GM21619 (cell line): Measurements from ENCODE around the gene TBC1D5.
"Not testable (repeated sequence)": the region's sequence is repeated elsewhere in the genome, so short reads cannot be mapped to it uniquely, and the experiment has no call there.

Experiments
- ATAC-seq: cut with Tn5 transposase; IDR thresholded peaks from one replicate; pipeline ENCODE4 v1.9.1; 2021; ENCODE audit not compliant: unreplicated experiment

The TBC1D5 gene

GRCh38 chr3:17552351-17552750, 190.1 kb downstream of the TBC1D5 start:
- ATAC-seq: no peak

DNA sequence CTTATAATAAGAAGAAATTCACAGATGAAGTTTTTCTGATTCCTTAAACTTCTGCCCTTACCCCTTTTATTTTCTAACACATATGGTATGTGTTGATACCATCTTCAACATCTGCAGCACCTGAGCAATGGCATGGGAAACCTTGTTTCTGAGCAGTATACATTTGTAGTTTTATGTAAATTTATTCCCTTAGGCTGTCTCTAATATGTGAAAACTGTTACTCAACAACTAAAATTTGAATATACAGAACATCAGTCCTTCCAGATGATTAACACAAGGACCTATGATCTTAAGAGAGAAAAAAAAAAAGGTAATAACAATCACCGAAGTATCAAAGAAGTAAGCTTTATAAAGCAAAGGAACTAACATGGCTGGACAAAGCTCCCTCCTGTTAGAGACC, 190.5 kb downstream of the TBC1D5 start:
- no peak for ATAC-seq

DNA sequence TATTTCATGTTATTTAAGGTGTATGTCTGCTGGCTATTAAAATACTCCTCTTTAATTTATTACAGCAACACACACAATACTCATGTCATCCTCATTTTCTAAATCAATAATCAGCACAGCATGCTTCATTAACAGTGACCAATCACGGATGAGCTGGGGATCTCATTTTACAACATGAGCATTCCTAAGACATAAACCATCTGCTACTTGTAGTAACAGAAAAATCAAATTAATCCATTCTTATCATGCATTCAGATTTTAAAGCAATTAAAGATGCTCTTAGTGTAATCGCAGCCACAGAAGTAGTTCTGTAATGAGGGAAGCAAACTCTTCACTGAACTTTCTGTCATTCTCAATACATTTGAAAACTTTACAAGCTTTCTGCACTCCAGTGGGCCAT, 191.1 kb downstream of the TBC1D5 start:
- ATAC-seq: no peak

- ATAC-seq: no peak
Observed at GRCh38 chr3:17550624-17551023, 191.8 kb downstream of the TBC1D5 start.

- no peak for ATAC-seq
Observed at GRCh38 chr3:17546500-17547255, 195.8 kb downstream of the TBC1D5 start.

DNA sequence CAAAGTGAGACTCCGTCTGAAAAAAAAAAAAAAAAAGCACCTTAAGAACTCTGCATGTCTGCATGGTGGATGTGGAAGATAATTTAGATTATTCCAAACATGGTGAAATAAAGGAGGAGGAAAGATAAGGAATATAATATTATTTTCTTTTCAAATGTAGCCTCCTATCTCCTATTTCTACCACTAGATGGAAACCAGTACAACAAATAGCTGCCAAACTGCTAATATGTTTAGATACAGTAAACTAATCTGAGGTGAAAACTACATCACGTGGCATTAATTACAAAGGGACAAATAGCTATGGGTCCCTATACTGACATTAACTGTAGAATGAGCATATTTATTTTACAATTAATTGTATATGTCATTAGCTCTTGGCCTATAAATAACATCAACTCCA, 197.8 kb downstream of the TBC1D5 start:
- ATAC-seq: no peak

- no peak for ATAC-seq
Observed at GRCh38 chr3:17542591-17542990, 199.8 kb downstream of the TBC1D5 start.

DNA sequence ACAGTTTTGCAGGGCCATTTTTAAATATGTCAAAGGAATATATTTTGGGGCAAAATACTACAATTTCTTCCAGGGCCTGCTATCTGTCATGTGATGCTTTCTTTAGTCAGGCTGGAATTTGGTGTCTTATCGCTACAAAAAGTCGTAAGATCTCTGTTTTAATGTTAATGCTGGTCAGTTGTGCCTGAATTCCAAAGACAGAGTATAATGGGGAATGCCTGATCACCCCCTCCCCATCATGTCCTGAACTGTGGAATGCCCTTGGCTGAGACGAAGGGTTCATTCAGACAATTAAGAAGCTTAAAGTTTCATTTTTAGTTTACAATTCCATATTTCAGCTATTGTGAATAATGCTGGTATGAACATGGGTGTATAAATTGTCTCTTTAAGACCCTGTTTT, 203.0 kb downstream of the TBC1D5 start:
- no peak for ATAC-seq

- ATAC-seq: no peak
Observed at GRCh38 chr3:17535274-17535673, 207.2 kb downstream of the TBC1D5 start.

- not testable (repeated sequence) for ATAC-seq
Observed at GRCh38 chr3:17532446-17532845, 210.0 kb downstream of the TBC1D5 start.

GRCh38 chr3:17529677-17530076, 212.8 kb downstream of the TBC1D5 start:
- no peak for ATAC-seq

DNA sequence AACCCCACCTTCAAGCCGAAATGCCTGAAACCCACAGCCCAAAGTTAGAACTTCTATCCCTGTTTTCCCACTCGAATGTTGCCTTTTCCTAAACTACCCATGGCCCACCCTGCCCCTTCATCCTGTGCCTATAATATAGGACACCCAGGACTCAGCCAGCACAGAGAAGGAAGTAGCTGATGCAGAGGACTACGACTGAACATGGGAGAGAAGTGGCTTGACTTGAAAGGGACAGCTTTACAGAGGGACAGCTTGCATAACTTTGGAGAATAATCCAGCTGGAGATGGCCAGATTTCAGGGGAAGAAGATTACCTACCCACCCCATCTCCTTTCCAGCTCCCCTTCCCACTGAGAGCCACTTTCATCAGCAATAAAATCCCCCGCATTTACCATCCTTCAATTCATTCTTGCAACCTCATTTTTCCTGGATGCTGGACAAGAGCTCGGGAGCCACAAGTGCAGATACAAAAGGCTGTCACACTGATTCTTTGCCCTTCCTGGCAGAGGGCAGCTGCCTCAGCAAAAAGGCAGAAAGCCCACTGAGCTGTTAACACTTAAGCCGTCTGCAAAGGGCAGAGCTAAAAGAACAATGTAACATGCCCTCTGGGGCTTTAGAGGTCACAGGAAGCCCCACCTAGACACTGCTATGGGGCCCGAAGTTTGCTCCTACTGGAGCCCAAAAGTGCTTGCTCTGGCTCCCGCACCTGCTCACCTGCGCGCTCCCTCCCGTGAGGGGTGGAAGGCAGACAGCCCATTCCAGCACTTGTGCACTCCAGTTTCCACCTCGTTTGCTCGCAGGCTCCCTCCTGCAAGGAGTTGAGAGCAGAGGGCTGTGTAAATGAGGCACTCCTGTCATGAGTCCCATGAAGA, 224.0 kb downstream of the TBC1D5 start:
- ATAC-seq: no peak

GRCh38 chr3:17515445-17516234, 226.8 kb downstream of the TBC1D5 start:
- ATAC-seq: no peak

DNA sequence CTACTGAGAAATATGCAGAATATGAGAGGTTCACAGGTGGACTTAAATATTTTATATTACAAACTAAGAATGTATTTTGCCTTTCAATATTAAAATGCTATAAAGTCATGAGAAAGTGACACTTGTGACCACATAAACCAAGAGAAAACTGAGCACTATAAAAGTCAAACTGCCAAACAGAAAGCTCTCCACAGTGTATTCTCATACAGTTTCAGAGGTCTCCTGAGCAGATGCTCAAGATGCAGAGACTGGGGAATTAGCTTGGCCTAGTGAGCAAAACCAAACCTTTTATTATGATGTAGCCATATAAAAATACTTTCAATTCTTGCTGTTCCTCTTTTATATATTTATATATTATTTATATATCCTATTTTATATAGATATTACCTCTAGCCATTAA, 227.8 kb downstream of the TBC1D5 start:
- peak; percentile 57 for ATAC-seq

GRCh38 chr3:17510265-17510664, 232.2 kb downstream of the TBC1D5 start:
- ATAC-seq: no peak

- ATAC-seq: no peak
Observed at GRCh38 chr3:17508180-17508752, 234.2 kb downstream of the TBC1D5 start.

GRCh38 chr3:17507480-17507879, 235.0 kb downstream of the TBC1D5 start:
- no peak for ATAC-seq

DNA sequence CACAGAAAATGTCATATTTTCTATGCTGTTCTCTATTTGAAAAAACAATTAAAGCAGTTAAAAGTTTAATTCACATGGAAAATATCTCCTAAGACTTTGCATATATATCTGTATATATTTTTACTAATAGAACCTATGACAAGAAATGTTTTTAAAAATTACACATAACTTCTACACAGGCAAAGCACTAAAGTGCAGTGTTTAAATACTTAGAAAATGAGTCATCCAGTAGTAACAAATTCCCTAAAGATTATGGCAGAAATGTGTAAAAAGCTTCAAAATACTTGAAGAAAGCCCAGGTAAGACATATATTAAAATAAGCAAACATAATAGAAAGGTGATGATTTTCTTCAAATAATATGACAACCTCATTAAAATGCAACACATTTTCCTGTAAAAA, 236.6 kb downstream of the TBC1D5 start:
- ATAC-seq: no peak

DNA sequence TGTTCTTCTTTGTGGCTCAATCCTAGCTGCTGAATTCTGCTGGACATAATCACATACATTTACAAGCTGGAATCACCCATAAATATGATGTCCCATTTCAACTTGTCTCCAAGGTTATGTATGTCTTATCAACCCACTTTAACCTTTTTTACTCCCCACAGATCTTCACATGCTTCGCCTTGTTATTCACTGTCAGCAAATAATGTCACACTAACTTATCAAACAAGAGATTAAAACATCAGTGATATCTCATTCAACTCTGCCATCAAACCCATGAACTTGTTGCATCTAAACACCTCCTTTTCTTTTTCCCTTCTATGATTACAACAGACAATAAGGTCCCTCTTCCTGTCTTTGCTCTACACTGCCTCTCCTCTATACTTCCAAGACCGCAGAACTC, 240.7 kb downstream of the TBC1D5 start:
- no peak for ATAC-seq

- ATAC-seq: no peak
Observed at GRCh38 chr3:17500618-17501017, 241.8 kb downstream of the TBC1D5 start.
